IMR-90 (cell line): Measurements from ENCODE around the gene MIER2. TPM values are rescaled to one million over a fixed set of nuclear protein-coding genes. Genes with fewer than 3 reads are reported as not detected.

ENCODE experiments used
- ATAC-seq: fragments of 200-7000 bp; cut with Tn5 transposase; 2 replicates; pipeline ENCODE4 v1.9.1; 2020; ENCODE audit warnings: low read depth, mild to moderate bottlenecking, moderate library complexity
- BruUV-seq: library from RNA; stranded (reverse); fragments of 400-500 nt; replicated peaks from 2 replicates; lab custom pipeline; 2021; lab: Mats Ljungman, UMichigan
- CTCF ChIA-PET: fragments of 300-600 bp; formaldehyde crosslinking; extraction: SDS; loops from one replicate; lab custom pipeline; 2021; ENCODE audit warnings: antibody characterized with exemption; lab: Yijun Ruan, JAX
- POLR2A ChIA-PET: fragments of 300-600 bp; sonication (Branson Sonifier 250); formaldehyde crosslinking; loops from one replicate; lab custom pipeline; 2022; ENCODE audit warnings: antibody characterized with exemption; ENCODE audit not compliant: unreplicated experiment; lab: Charles Lee
- DNase-seq: peaks from one replicate; pipeline ENCODE4 v3.0.0; 2013
- H2AFZ ChIP-seq: replicated peaks from 2 replicates; pipeline ENCODE3; 2013; ENCODE audit warnings: low read length, mild to moderate bottlenecking; ENCODE audit not compliant: poor library complexity
- H2AK5ac ChIP-seq: 2 replicates; pipeline ENCODE4 v1.6.1; 2013; ENCODE audit warnings: low read depth, low read length, inconsistent platforms
- H2AK9ac ChIP-seq: replicated peaks from 2 replicates; pipeline ENCODE3; 2013; ENCODE audit warnings: mild to moderate bottlenecking, low read depth, low read length, moderate library complexity; ENCODE audit not compliant: poor library complexity
- H2BK120ac ChIP-seq: 2 replicates; pipeline ENCODE4 v1.6.1; 2013; ENCODE audit warnings: low read depth, low read length, inconsistent platforms
- H2BK15ac ChIP-seq: 3 replicates; pipeline ENCODE4 v1.6.1; 2013; ENCODE audit warnings: low read depth, low read length, inconsistent platforms
- H2BK20ac ChIP-seq: 2 replicates; pipeline ENCODE4 v1.6.1; 2013; ENCODE audit warnings: low read depth, mild to moderate bottlenecking, inconsistent platforms, low read length, moderate library complexity
- H2BK5ac ChIP-seq: 2 replicates; pipeline ENCODE4 v1.6.1; 2013; ENCODE audit warnings: mild to moderate bottlenecking, low read depth, low read length, inconsistent platforms; ENCODE audit not compliant: poor library complexity, severe bottlenecking
- H3K14ac ChIP-seq: replicated peaks from 2 replicates; pipeline ENCODE4 v1.6.1; 2013; ENCODE audit warnings: low read depth, low read length, inconsistent platforms
- H3K18ac ChIP-seq: 2 replicates; pipeline ENCODE4 v1.6.1; 2013; ENCODE audit warnings: low read depth, low read length, control low read depth
- H3K23ac ChIP-seq: 2 replicates; pipeline ENCODE4 v1.6.1; 2013; ENCODE audit warnings: low read depth, low read length, inconsistent platforms
- H3K27ac ChIP-seq: 2 replicates; pipeline ENCODE4 v1.5.1; 2013; ENCODE audit warnings: mild to moderate bottlenecking, control low read depth, low read length; ENCODE audit not compliant: insufficient read depth
- H3K27me3 ChIP-seq: 2 replicates; pipeline ENCODE4 v1.6.1; 2013; ENCODE audit warnings: low read length; ENCODE audit not compliant: control insufficient read depth, insufficient read depth
- H3K36me3 ChIP-seq: 2 replicates; pipeline ENCODE4 v1.6.1; 2013; ENCODE audit warnings: low read length, mixed read lengths; ENCODE audit not compliant: control insufficient read depth, insufficient read depth
- H3K4ac ChIP-seq: 2 replicates; pipeline ENCODE4 v1.6.1; 2013; ENCODE audit warnings: low read depth, low read length, inconsistent platforms
- H3K4me1 ChIP-seq: 2 replicates; pipeline ENCODE4 v1.6.1; 2013; ENCODE audit warnings: low read length, mixed read lengths; ENCODE audit not compliant: control insufficient read depth, insufficient read depth
- H3K4me2 ChIP-seq: 2 replicates; pipeline ENCODE4 v1.6.1; 2013; ENCODE audit warnings: low read depth, mild to moderate bottlenecking, control low read depth, low read length, moderate library complexity
- H3K4me3 ChIP-seq: 2 replicates; pipeline ENCODE4 v1.5.1; 2013; ENCODE audit warnings: low read depth, mild to moderate bottlenecking, control low read depth, low read length, moderate library complexity; ENCODE audit not compliant: insufficient read depth
- H3K56ac ChIP-seq: 2 replicates; pipeline ENCODE4 v1.6.1; 2013; ENCODE audit warnings: low read length, inconsistent platforms; ENCODE audit not compliant: insufficient read depth; ENCODE audit errors: extremely low read depth
- H3K79me1 ChIP-seq, 2 experiments: 2 replicates each; pipeline ENCODE4 v1.6.1; 2013; ENCODE audit warnings: low read length in 2 of 2, inconsistent platforms in 1 of 2, low read depth in 1 of 2
- H3K9ac ChIP-seq: 2 replicates; pipeline ENCODE4 v1.6.1; 2013; ENCODE audit warnings: low read depth, low read length, control low read depth
- H3K9me1 ChIP-seq: 2 replicates; pipeline ENCODE4 v1.6.1; 2013; ENCODE audit warnings: low read length, inconsistent platforms; ENCODE audit not compliant: insufficient read depth
- H3K9me3 ChIP-seq: 2 replicates; pipeline ENCODE4 v1.6.1; 2013; ENCODE audit warnings: low read length; ENCODE audit not compliant: control insufficient read depth, insufficient read depth
- H4K20me1 ChIP-seq: 2 replicates; pipeline ENCODE4 v1.6.1; 2013; ENCODE audit warnings: low read length, inconsistent platforms; ENCODE audit not compliant: insufficient read depth
- H4K5ac ChIP-seq: 2 replicates; pipeline ENCODE4 v1.6.1; 2013; ENCODE audit warnings: mild to moderate bottlenecking, low read depth, low read length, control low read depth
- H4K8ac ChIP-seq, 2 experiments: 2 replicates each; pipeline ENCODE4 v1.6.1; 2013; ENCODE audit warnings: low read depth in 2 of 2, low read length in 2 of 2, control low read depth in 1 of 2, inconsistent platforms in 1 of 2
- H4K91ac ChIP-seq: 2 replicates; pipeline ENCODE4 v1.6.1; 2013; ENCODE audit warnings: low read depth, low read length, inconsistent platforms; ENCODE audit not compliant: insufficient read depth
- BHLHE40 ChIP-seq: fragments of 150-350 bp; IDR thresholded peaks from 2 replicates; pipeline ENCODE4 v1.6.1; 2016; ENCODE audit warnings: mild to moderate bottlenecking, low read depth, low read length
- CEBPB ChIP-seq: IDR thresholded peaks from 2 replicates; pipeline ENCODE4 v1.6.1; 2012; ENCODE audit warnings: low read depth, low read length, improper control_type of control experiment
- CHD1 ChIP-seq: IDR thresholded peaks from 2 replicates; pipeline ENCODE4 v1.6.1; 2012; ENCODE audit warnings: low read depth, low read length, improper control_type of control experiment
- CTCF ChIP-seq: conservative IDR thresholded peaks from 2 replicates; pipeline ENCODE4 v1.5.1; 2012; ENCODE audit warnings: mild to moderate bottlenecking, low read depth, low read length, improper control_type of control experiment
- ELK1 ChIP-seq: fragments of 150-350 bp; IDR thresholded peaks from 2 replicates; pipeline ENCODE4 v1.6.1; 2016; ENCODE audit warnings: low read depth, mild to moderate bottlenecking, low read length, moderate library complexity, borderline replicate concordance
- FOS ChIP-seq: fragments of 150-350 bp; IDR thresholded peaks from 2 replicates; pipeline ENCODE4 v1.6.1; 2016; ENCODE audit warnings: low read depth, low read length
- MAFK ChIP-seq: IDR thresholded peaks from 2 replicates; pipeline ENCODE4 v1.6.1; 2012; ENCODE audit warnings: low read depth, low read length, improper control_type of control experiment
- MAZ ChIP-seq: IDR thresholded peaks from 2 replicates; pipeline ENCODE4 v1.6.1; 2012; ENCODE audit warnings: low read depth, mild to moderate bottlenecking, low read length, improper control_type of control experiment, moderate library complexity, borderline replicate concordance
- MXI1 ChIP-seq: IDR thresholded peaks from 2 replicates; pipeline ENCODE4 v1.6.1; 2012; ENCODE audit warnings: low read depth, mild to moderate bottlenecking, low read length, moderate library complexity, borderline replicate concordance
- NFE2L2 ChIP-seq: fragments of 150-350 bp; IDR thresholded peaks from 2 replicates; pipeline ENCODE4 v1.6.1; 2016; ENCODE audit warnings: low read depth, mild to moderate bottlenecking, low read length
- POLR2A ChIP-seq: IDR thresholded peaks from 2 replicates; pipeline ENCODE4 v1.6.1; 2012; ENCODE audit warnings: mild to moderate bottlenecking, low read depth, low read length
- RAD21 ChIP-seq: IDR thresholded peaks from 2 replicates; pipeline ENCODE4 v1.6.1; 2012; ENCODE audit warnings: low read length, improper control_type of control experiment
- RCOR1 ChIP-seq: IDR thresholded peaks from 2 replicates; pipeline ENCODE4 v1.6.1; 2012; ENCODE audit warnings: mild to moderate bottlenecking, low read length, improper control_type of control experiment; ENCODE audit not compliant: insufficient replicate concordance
- RFX5 ChIP-seq: IDR thresholded peaks from 2 replicates; pipeline ENCODE4 v1.8.0; 2012; ENCODE audit warnings: low read depth, mild to moderate bottlenecking, low read length, moderate library complexity
- SMC3 ChIP-seq: fragments of 150-350 bp; IDR thresholded peaks from 2 replicates; pipeline ENCODE4 v1.6.1; 2016; ENCODE audit warnings: low read depth, mild to moderate bottlenecking, antibody characterized with exemption, low read length, moderate library complexity
- USF2 ChIP-seq: fragments of 150-350 bp; IDR thresholded peaks from 2 replicates; pipeline ENCODE4 v1.6.1; 2017; ENCODE audit warnings: mild to moderate bottlenecking, antibody characterized with exemption, low read length, low read depth
- WGBS, 2 experiments: methylation state at CpG; one replicate each; pipeline versions ENCODE4 v1.1.5 to v1.1.7; 2013; ENCODE audit warnings: missing lambda C conversion rate in 2 of 2; ENCODE audit not compliant: insufficient read length in 1 of 2; ENCODE audit errors: extremely low coverage in 2 of 2; 5-methylcytosine and 5-hydroxymethylcytosine counted together
- dilution Hi-C: fragments of 300-500 bp; cut with HindIII; formaldehyde crosslinking; loops from one replicate; pipeline ENCODE4 v1.14.3; 2018; ENCODE audit warnings: low sequenced_read_pairs; ENCODE audit not compliant: unreplicated experiment
- in situ Hi-C: fragments of 300-500 bp; cut with MboI; formaldehyde crosslinking; loops from 3 replicates; pipeline ENCODE4 v1.14.3; 2019; ENCODE audit warnings: low sequenced_read_pairs, inconsistent platforms, mixed read lengths
- intact Hi-C: fragments of 100-400 bp; cut with micrococcal nuclease; formaldehyde crosslinking; loops from 2 replicates; pipeline ENCODE4 v1.10.0; 2022
- polyA plus RNA-seq, 3 experiments: library from polyadenylated mRNA; depleted of rRNA; stranded (reverse); fragments of >200 nt; gene quantifications; 2 replicates each; pipeline ENCODE4 v1.2.3, GENCODE V29; 2012; ENCODE audit warnings: low replicate concordance in 1 of 3
- total RNA-seq: library from RNA; depleted of rRNA; stranded (reverse); fragments of >200 nt; gene quantifications from 2 replicates; pipeline ENCODE4 v1.2.3, GENCODE V29; 2012

The MIER2 gene
- total and polyA plus RNA-seq, 2 of the 4 experiments (the other 2 are of a cell fraction) = 28.0 to 28.4 TPM

GRCh38 chr19:308471-309205, 36.0 kb downstream of the MIER2 start:
- no peak overlapping the region for H3K14ac ChIP-seq
- in situ Hi-C loops (no loop called here), intact Hi-C loops (no loop called here), dilution Hi-C loops (no loop called here)
- no peak for TF ChIP-seq USF2
- TF ChIP-seq MAZ = no peak
- no peak for TF ChIP-seq RCOR1
- no peak for TF ChIP-seq NFE2L2
- no peak for TF ChIP-seq RFX5
- TF ChIP-seq CHD1 = no peak
- TF ChIP-seq CEBPB = no peak
- no peak for TF ChIP-seq RAD21
- TF ChIP-seq FOS = no peak
- no peak for TF ChIP-seq MAFK
- no peak for TF ChIP-seq CTCF
- TF ChIP-seq SMC3 = no peak
- TF ChIP-seq BHLHE40 = no peak
- TF ChIP-seq MXI1 = no peak
- no peak for TF ChIP-seq POLR2A
- TF ChIP-seq ELK1 = no peak
- H3K27me3 ChIP-seq = no peaks in the 10 kb centered on the region
- DNase-seq (no peak), ATAC-seq (no peak)
- peaks cover 63% of the 10 kb centered on the region for H3K36me3 ChIP-seq
- no peak overlapping the region for H3K4me2 ChIP-seq
- H4K91ac ChIP-seq = no peak overlapping the region
- no peak overlapping the region for H3K27ac ChIP-seq
- no peak overlapping the region for H2BK15ac ChIP-seq
- no peak overlapping the region for H3K56ac ChIP-seq
- H3K4me3 ChIP-seq = no peak overlapping the region
- no peak overlapping the region for H2BK5ac ChIP-seq
- H3K9ac ChIP-seq = no peak overlapping the region
- H3K79me1 ChIP-seq = peaks cover 0 to 41% of the 10 kb centered on the region in 2 experiments
- H3K4ac ChIP-seq = no peak overlapping the region
- ChIA-PET CTCF (no interaction called here), POLR2A (no interaction called here)
- H3K4me1 ChIP-seq = no peaks in the 10 kb centered on the region
- 0 out of 2 replicates have a peak, but pooled peaks cover 7% of the 10 kb centered on the region for H3K9me1 ChIP-seq
- H4K8ac ChIP-seq = no peak overlapping the region
- no TSS peak for BruUV-seq
- peaks cover 32% of the 10 kb centered on the region for H4K20me1 ChIP-seq
- no peaks in the 10 kb centered on the region for H3K9me3 ChIP-seq
- no peak overlapping the region for H3K18ac ChIP-seq
- H2AK9ac ChIP-seq = no peak overlapping the region
- H4K5ac ChIP-seq = no peak overlapping the region
- no peak overlapping the region for H3K23ac ChIP-seq
- no peak overlapping the region for H2BK120ac ChIP-seq
- no peak overlapping the region for H2AFZ ChIP-seq
- WGBS, 2 experiments = 95% methylated on average over 32 of the region's 48 CpGs; no CpG with 5 or more reads in 1 of the 2 experiments
- H2BK20ac ChIP-seq = no peak overlapping the region
- no peak overlapping the region for H2AK5ac ChIP-seq
